ENCODE measurements around the gene DLG2. TPM values are rescaled to one million over a fixed set of nuclear protein-coding genes. Genes with fewer than 3 reads are reported as not detected.

The DLG2 gene
- total RNA-seq, 1 experiment from 2014 or later = 17.5 TPM

- Mint-ChIP-seq H3K27ac (no peak overlapping the region), H3K36me3 (peaks cover 39% of the 10 kb centered on the region), H3K9me3 (peaks cover 37% of the 10 kb centered on the region), H3K4me1 (peaks cover 22% of the 10 kb centered on the region), H3K27me3 (ENCODE audit: low read depth) (no peaks in the 10 kb centered on the region), H3K4me3 (no peak overlapping the region)
- ATAC-seq = no peak
- ChIA-PET CTCF (no interaction called here), POLR2A (no interaction called here)
- no peak for DNase-seq (ENCODE audit: low spot score)
- TF ChIP-seq CDX4 (CRISPR knock-in tag; IDR thresholded peaks at IDR 0.05; ENCODE audit: borderline replicate concordance) (no peak), GABPB1 (CRISPR knock-in tag; IDR thresholded peaks at IDR 0.05) (no peak), KAT7 (CRISPR knock-in tag; IDR thresholded peaks at IDR 0.05; ENCODE audit: borderline replicate concordance) (no peak), AR (CRISPR knock-in tag; IDR thresholded peaks at IDR 0.05) (no peak), HMGXB4 (CRISPR knock-in tag; IDR thresholded peaks at IDR 0.05) (no peak), ZNF671 (CRISPR knock-in tag; IDR thresholded peaks at IDR 0.05) (no peak), GRHL2 (CRISPR knock-in tag; IDR thresholded peaks at IDR 0.05; ENCODE audit: insufficient replicate concordance, severe bottlenecking) (no peak), ELF4 (CRISPR knock-in tag; IDR thresholded peaks at IDR 0.05; ENCODE audit: low read depth) (no peak), CREM (CRISPR knock-in tag; IDR thresholded peaks at IDR 0.05) (no peak), ERG (CRISPR knock-in tag; IDR thresholded peaks at IDR 0.05) (no peak), ATF2 (CRISPR knock-in tag; IDR thresholded peaks at IDR 0.05; ENCODE audit: borderline replicate concordance, low read depth) (no peak), SMAD4 (CRISPR knock-in tag; IDR thresholded peaks at IDR 0.05) (no peak), MAX (CRISPR knock-in tag; IDR thresholded peaks at IDR 0.05) (no peak), ZNF396 (CRISPR knock-in tag; IDR thresholded peaks at IDR 0.05; ENCODE audit: borderline replicate concordance) (no peak), PRRX2 (CRISPR knock-in tag; IDR thresholded peaks at IDR 0.05) (no peak)
These were observed 57.6 kb downstream of the DLG2 start for GRCh38 chr11:85569525-85569924.

- Mint-ChIP-seq H3K36me3 (peaks cover 15% of the 10 kb centered on the region), H3K27ac (no peak overlapping the region), H3K4me1 (0 out of 2 replicates have a peak, but pooled peaks cover 12% of the 10 kb centered on the region), H3K9me3 (peaks cover 30% of the 10 kb centered on the region), H3K27me3 (ENCODE audit: low read depth) (no peaks in the 10 kb centered on the region), H3K4me3 (no peak overlapping the region)
- no peak for ATAC-seq
- no peak for DNase-seq (ENCODE audit: low spot score)
- ChIA-PET POLR2A (no interaction called here), CTCF (no interaction called here)
- TF ChIP-seq ZNF138 (CRISPR knock-in tag; conservative IDR thresholded peaks at IDR 0.05) = no peak
- no peak for TF ChIP-seq NFYB (CRISPR knock-in tag; conservative IDR thresholded peaks at IDR 0.05; ENCODE audit: low read depth)
- TF ChIP-seq NR2C2 (CRISPR knock-in tag; IDR thresholded peaks at IDR 0.05) = no peak
- TF ChIP-seq SMAD4 (CRISPR knock-in tag; IDR thresholded peaks at IDR 0.05) = no peak
- no peak for TF ChIP-seq SMAD3 (CRISPR knock-in tag; IDR thresholded peaks at IDR 0.05; ENCODE audit: borderline replicate concordance)
- TF ChIP-seq ZNF121 (CRISPR knock-in tag; IDR thresholded peaks at IDR 0.05) = no peak
- no peak for TF ChIP-seq PRDM15 (CRISPR knock-in tag; IDR thresholded peaks at IDR 0.05)
- TF ChIP-seq ESRRA (CRISPR knock-in tag; IDR thresholded peaks at IDR 0.05; ENCODE audit: borderline replicate concordance) = no peak
- TF ChIP-seq ZNF423 (CRISPR knock-in tag; IDR thresholded peaks at IDR 0.05) = no peak
These were observed 68.7 kb downstream of the DLG2 start for GRCh38 chr11:85558411-85558810.

Measured in WTC11 (cell line).